K562 (cell line): Measurements from ENCODE around the gene NLRP12. TPM values are rescaled to one million over a fixed set of nuclear protein-coding genes. Genes with fewer than 3 reads are reported as not detected.

Experiments used
- CEBPB ChIP-seq: fragments of 450-650 bp; IDR thresholded peaks from 2 replicates; pipeline ENCODE4 v1.6.1; 2016; ENCODE audit warnings: missing genetic modification characterization, missing compliant biosample characterization
- CREM ChIP-seq: IDR thresholded peaks from 2 replicates; pipeline ENCODE4 v1.6.1; 2014; ENCODE audit warnings: antibody characterized with exemption, low read depth
- ELK3 ChIP-seq: fragments of 450-650 bp; formaldehyde crosslinking; IDR thresholded peaks from 2 replicates; pipeline ENCODE4 v1.4.0; 2020; ENCODE audit warnings: mild to moderate bottlenecking
- KDM5B ChIP-seq: fragments of 200-600 bp; sonication (generic); IDR thresholded peaks from 2 replicates; pipeline ENCODE4 v1.6.1; 2012; ENCODE audit warnings: low read depth, mild to moderate bottlenecking, moderate library complexity, low read length, control low read depth, inconsistent platforms; ENCODE audit not compliant: insufficient replicate concordance
- MEIS2 ChIP-seq: fragments of 450-650 bp; IDR thresholded peaks from 2 replicates; pipeline ENCODE4 v1.6.1; 2014; ENCODE audit warnings: mild to moderate bottlenecking; ENCODE audit not compliant: partially characterized antibody
- NRF1 ChIP-seq, 2 experiments: fragments of 450-650 bp; IDR thresholded peaks in 1 of 2; conservative IDR thresholded peaks in 1 of 2; 2 replicates each; pipeline ENCODE4 v1.6.1; 2014; ENCODE audit warnings: mild to moderate bottlenecking in 2 of 2
- PHF21A ChIP-seq: fragments of 450-650 bp; IDR thresholded peaks from 2 replicates; pipeline ENCODE4 v1.6.1; 2017; ENCODE audit warnings: low read depth, borderline replicate concordance
- RAD21 ChIP-seq, 2 experiments: fragments of 250-450 bp in 1 of 2; fragments of 450-650 bp in 1 of 2; sonication (Bioruptor Pico) in 1 of 2; formaldehyde crosslinking in 1 of 2; IDR thresholded peaks in 1 of 2; conservative IDR thresholded peaks in 1 of 2; 2 replicates each; pipeline versions ENCODE4 v1.4.0 to v1.8.0; 2020 to 2022; ENCODE audit warnings: mild to moderate bottlenecking in 2 of 2, moderate library complexity in 1 of 2
- RB1 ChIP-seq: fragments of 450-650 bp; IDR thresholded peaks from 2 replicates; pipeline ENCODE4 v1.6.1; 2017; ENCODE audit warnings: low read depth, mild to moderate bottlenecking
- SREBF2 ChIP-seq: sonication (generic); formaldehyde crosslinking; IDR thresholded peaks from 2 replicates; pipeline ENCODE4 v1.4.0; 2020; ENCODE audit warnings: mild to moderate bottlenecking, missing genetic modification reagents
- TEAD1 ChIP-seq, 2 experiments: fragments of 450-650 bp in 1 of 2; sonication (generic) in 1 of 2; formaldehyde crosslinking; IDR thresholded peaks; 2 replicates each; pipeline versions ENCODE4 v1.4.0 to v1.8.0; 2020 to 2022; ENCODE audit warnings: mild to moderate bottlenecking in 2 of 2, missing genetic modification reagents in 1 of 2
- TEAD4 ChIP-seq, 2 experiments: sonication (generic) in 1 of 2; formaldehyde crosslinking in 1 of 2; IDR thresholded peaks; 2 replicates each; pipeline versions ENCODE4 v1.6.1 to v1.8.0; 2012 to 2022; ENCODE audit warnings: borderline replicate concordance in 1 of 2, inconsistent platforms in 1 of 2, low read length in 1 of 2, mild to moderate bottlenecking in 1 of 2, missing genetic modification reagents in 1 of 2
- UBTF ChIP-seq, 2 experiments: IDR thresholded peaks; 2 replicates each; pipeline ENCODE4 v1.6.1; 2012; ENCODE audit warnings: improper control_type of control experiment in 2 of 2, low read depth in 2 of 2, low read length in 2 of 2, borderline replicate concordance in 1 of 2
- ZBTB33 ChIP-seq: sonication (generic); formaldehyde crosslinking; IDR thresholded peaks from 2 replicates; pipeline ENCODE4 v1.8.1; 2023; ENCODE audit warnings: mild to moderate bottlenecking, missing genetic modification reagents
- ZNF316 ChIP-seq: fragments of 450-650 bp; IDR thresholded peaks from 2 replicates; pipeline ENCODE4 v1.6.1; 2016
- polyA plus RNA-seq, 8 experiments: library from polyadenylated mRNA; depleted of rRNA in 4 of 8; stranded (reverse) in 5 of 8; unstranded in 3 of 8; fragments of >200 nt; fragmentation: Nextera tagmentation in 2 of 8; fragmentation: Illumina TruSeq in 1 of 8; extraction: Ambion mirVana in 2 of 8; extraction: Trizol in 1 of 8; gene quantifications; 2 replicates each; pipeline versions ENCODE4 v1.2.1 to v1.2.3, GENCODE V29; 2011 to 2014; ENCODE audit warnings: inconsistent platforms in 1 of 8, missing spikeins in 1 of 8
- total RNA-seq, 7 experiments: library from RNA; depleted of rRNA in 6 of 7; stranded (reverse); fragments of >200 nt in 6 of 7; fragmentation: Illumina TruSeq in 2 of 7; extraction: Trizol in 2 of 7; gene quantifications; 2 replicates each; pipeline versions ENCODE4 v1.2.1 to v1.2.3, GENCODE V29; 2011 to 2021; ENCODE audit warnings: low replicate concordance in 1 of 7

NLRP12 gene
- total and polyA plus RNA-seq, 9 of the 15 experiments (the other 6 are each of a cell fraction or from before 2014, with no cell fraction given): not detected

- TF ChIP-seq UBTF (IDR thresholded peaks at IDR 0.05; ENCODE audit: borderline replicate concordance in 1 of 2, low read depth in 2 of 2, low read length in 2 of 2): 0 out of 4 replicates have a peak, but pooled peaks of 1 of the 2 experiments have one; percentile 37
- TF ChIP-seq CREM: peak; percentile 49
- peak; percentile 48; the same call in 1 of the 2 replicates for TF ChIP-seq RB1
- peak; percentile 95 for TF ChIP-seq CEBPB
- no peak for TF ChIP-seq ELK3 (CRISPR knock-in tag)
- no peak for TF ChIP-seq SREBF2 (CRISPR knock-in tag)
- TF ChIP-seq KDM5B: no peak
- TF ChIP-seq NRF1 (conservative IDR thresholded peaks at IDR 0.05 in 1 of 2, IDR thresholded peaks at IDR 0.05 in 1 of 2): peak; percentile 30 to 46; a peak in 3 of 4 replicates
- TF ChIP-seq MEIS2: peak; percentile 45
- TF ChIP-seq TEAD1 (CRISPR knock-in tag; IDR thresholded peaks at IDR 0.05): peak; percentile 59 to 85; a peak in 3 of 4 replicates
- no peak for TF ChIP-seq ZNF316
- TF ChIP-seq PHF21A: no peak
- TF ChIP-seq RAD21 (CRISPR knock-in tag; conservative IDR thresholded peaks at IDR 0.05 in 1 of 2, IDR thresholded peaks at IDR 0.05 in 1 of 2): peak; percentile 70 to 91
- TF ChIP-seq TEAD4 (IDR thresholded peaks at IDR 0.05; ENCODE audit: low read length): peak; percentile 66
- no peak for TF ChIP-seq TEAD4 (CRISPR knock-in tag; IDR thresholded peaks at IDR 0.05; ENCODE audit: borderline replicate concordance)
- TF ChIP-seq ZBTB33 (CRISPR knock-in tag): 0 out of 2 replicates have a peak, but pooled peaks have one; percentile 15
Observed at GRCh38 chr19:53792721-53793433, 31.2 kb downstream of the NLRP12 start (continued).
